B cell (primary cell): ENCODE data around the gene SH2D5.

Source experiments
- EZH2 ChIP-seq: IDR thresholded peaks from 2 replicates; pipeline ENCODE4 v1.6.1; 2012; ENCODE audit warnings: borderline replicate concordance, low read depth, mild to moderate bottlenecking, moderate library complexity, low read length; ENCODE audit not compliant: insufficient read depth, poor library complexity, severe bottlenecking
- TF ChIP-seq, protein P1 (sequence below): fragments of 200-600 bp; IDR thresholded peaks from one replicate; pipeline ENCODE4 v1.8.0; 2022; ENCODE audit warnings: antibody characterized with exemption, mild to moderate bottlenecking

- TF ChIP-seq, protein P1, sequence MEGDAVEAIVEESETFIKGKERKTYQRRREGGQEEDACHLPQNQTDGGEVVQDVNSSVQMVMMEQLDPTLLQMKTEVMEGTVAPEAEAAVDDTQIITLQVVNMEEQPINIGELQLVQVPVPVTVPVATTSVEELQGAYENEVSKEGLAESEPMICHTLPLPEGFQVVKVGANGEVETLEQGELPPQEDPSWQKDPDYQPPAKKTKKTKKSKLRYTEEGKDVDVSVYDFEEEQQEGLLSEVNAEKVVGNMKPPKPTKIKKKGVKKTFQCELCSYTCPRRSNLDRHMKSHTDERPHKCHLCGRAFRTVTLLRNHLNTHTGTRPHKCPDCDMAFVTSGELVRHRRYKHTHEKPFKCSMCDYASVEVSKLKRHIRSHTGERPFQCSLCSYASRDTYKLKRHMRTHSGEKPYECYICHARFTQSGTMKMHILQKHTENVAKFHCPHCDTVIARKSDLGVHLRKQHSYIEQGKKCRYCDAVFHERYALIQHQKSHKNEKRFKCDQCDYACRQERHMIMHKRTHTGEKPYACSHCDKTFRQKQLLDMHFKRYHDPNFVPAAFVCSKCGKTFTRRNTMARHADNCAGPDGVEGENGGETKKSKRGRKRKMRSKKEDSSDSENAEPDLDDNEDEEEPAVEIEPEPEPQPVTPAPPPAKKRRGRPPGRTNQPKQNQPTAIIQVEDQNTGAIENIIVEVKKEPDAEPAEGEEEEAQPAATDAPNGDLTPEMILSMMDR = no peak
- no peak for TF ChIP-seq EZH2
These were observed 3.2 kb downstream of the SH2D5 start for GRCh38 chr1:20729155-20729931.
